CD4-positive, alpha-beta T cell treated with Interleukin-4 for 1 hour (primary cell): ENCODE data around the gene RBM17.
A peak's percentile ranks its signal among the peaks of the same experiment; 100 is the strongest.
"Not testable (repeated sequence)": the region's sequence is repeated elsewhere in the genome, so short reads cannot be mapped to it uniquely, and the experiment has no call there.

ENCODE experiments used
- DNase-seq, 2 donors: peaks; one replicate each; pipeline ENCODE4 v3.0.0-alpha.2; 2020 to 2022

RBM17 gene

GRCh38 chr10:6114805-6115341 lies 26.0 kb downstream of the RBM17 start:
- no peak for DNase-seq

GRCh38 chr10:6115411-6115810 lies 26.6 kb downstream of the RBM17 start:
- no peak for DNase-seq

- no peak for DNase-seq
These were observed 27.1 kb downstream of the RBM17 start for GRCh38 chr10:6115824-6116350.

GRCh38 chr10:6116806-6117205 lies 28.0 kb downstream of the RBM17 start:
- DNase-seq = no peak

- DNase-seq = no peak
These were observed 28.9 kb downstream of the RBM17 start for GRCh38 chr10:6117711-6118110.

GRCh38 chr10:6119423-6119822 lies 30.6 kb downstream of the RBM17 start:
- DNase-seq = no peak

- DNase-seq = no peak
These were observed 31.1 kb downstream of the RBM17 start for GRCh38 chr10:6119962-6120361.

GRCh38 chr10:6120691-6121090 lies 31.9 kb downstream of the RBM17 start:
- no peak for DNase-seq

- DNase-seq = no peak
These were observed 32.3 kb downstream of the RBM17 start for GRCh38 chr10:6121146-6121545.

GRCh38 chr10:6123532-6123931 lies 34.7 kb downstream of the RBM17 start:
- DNase-seq = peak in 1 of 2 donors; percentile 23

GRCh38 chr10:6124666-6125065 lies 35.8 kb downstream of the RBM17 start:
- DNase-seq = no peak

GRCh38 chr10:6127461-6127860 lies 38.6 kb downstream of the RBM17 start:
- DNase-seq = not testable (repeated sequence)

- DNase-seq = no peak
These were observed 39.3 kb downstream of the RBM17 start for GRCh38 chr10:6128087-6128486.

- no peak for DNase-seq
These were observed 39.9 kb downstream of the RBM17 start for GRCh38 chr10:6128591-6129251.

- DNase-seq = no peak
These were observed 42.1 kb downstream of the RBM17 start for GRCh38 chr10:6130848-6131470.

- DNase-seq = no peak
These were observed 44.7 kb downstream of the RBM17 start for GRCh38 chr10:6133331-6134098.

GRCh38 chr10:6134099-6134823 lies 45.4 kb downstream of the RBM17 start:
- no peak for DNase-seq

- DNase-seq = peak in 1 of 2 donors; percentile 70
These were observed 46.2 kb downstream of the RBM17 start for GRCh38 chr10:6135039-6135438.

GRCh38 chr10:6135589-6136168 lies 46.8 kb downstream of the RBM17 start:
- no peak for DNase-seq

- no peak for DNase-seq
These were observed 47.7 kb downstream of the RBM17 start for GRCh38 chr10:6136215-6137201.

- no peak for DNase-seq
These were observed 49.6 kb downstream of the RBM17 start for GRCh38 chr10:6138456-6138855.
